Measurements from ENCODE around the gene PTCH1. TPM values are rescaled to one million over a fixed set of nuclear protein-coding genes. Genes with fewer than 3 reads are reported as not detected.

Gene PTCH1
- polyA plus RNA-seq, 1 donor: 5.2 TPM

DNA sequence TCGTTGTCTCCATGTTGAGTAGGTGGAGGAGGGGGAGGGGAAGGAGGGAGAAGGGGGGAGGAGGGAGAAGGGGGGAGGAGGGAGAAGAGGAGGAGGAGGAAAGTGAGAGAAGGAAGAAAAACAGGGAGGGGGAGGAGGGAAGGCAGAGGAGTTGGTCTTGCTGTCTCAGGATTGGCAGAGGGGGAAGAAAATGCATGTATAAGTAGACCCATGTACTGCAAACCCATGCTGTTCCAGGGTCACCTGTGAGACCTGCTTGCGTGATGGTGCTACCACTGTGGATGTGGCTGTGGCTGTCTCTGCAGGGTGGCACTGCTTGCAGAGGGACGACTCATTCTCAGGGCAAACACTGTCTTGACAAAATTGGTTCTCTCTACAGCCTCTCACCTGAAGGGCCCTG, 76.3 kb downstream of the PTCH1 start:
- no peak for DNase-seq (ENCODE audit: low read depth)

GRCh38 chr9:95438561-95439357, 78.0 kb downstream of the PTCH1 start:
- DNase-seq (ENCODE audit: low read depth): no peak

DNA sequence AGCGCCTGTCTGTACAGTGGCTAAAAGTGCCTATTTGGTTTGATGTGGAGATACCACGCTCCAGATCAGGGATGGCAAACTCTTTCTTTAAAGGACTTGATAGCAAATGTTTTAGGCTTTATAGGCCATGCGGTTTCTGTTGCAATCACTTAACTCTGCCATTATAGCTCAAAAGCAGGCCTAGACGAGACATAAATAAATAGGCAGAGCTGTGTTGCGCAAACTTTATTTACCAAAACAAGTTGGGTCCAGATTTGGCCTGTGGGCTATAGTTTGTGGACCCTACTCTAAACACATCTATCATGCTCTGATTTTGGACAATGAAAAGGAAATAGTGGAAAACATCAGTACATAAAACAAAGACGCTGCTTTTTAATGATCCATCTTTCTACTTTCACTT, 79.2 kb downstream of the PTCH1 start:
- DNase-seq (ENCODE audit: low read depth): no peak

DNA sequence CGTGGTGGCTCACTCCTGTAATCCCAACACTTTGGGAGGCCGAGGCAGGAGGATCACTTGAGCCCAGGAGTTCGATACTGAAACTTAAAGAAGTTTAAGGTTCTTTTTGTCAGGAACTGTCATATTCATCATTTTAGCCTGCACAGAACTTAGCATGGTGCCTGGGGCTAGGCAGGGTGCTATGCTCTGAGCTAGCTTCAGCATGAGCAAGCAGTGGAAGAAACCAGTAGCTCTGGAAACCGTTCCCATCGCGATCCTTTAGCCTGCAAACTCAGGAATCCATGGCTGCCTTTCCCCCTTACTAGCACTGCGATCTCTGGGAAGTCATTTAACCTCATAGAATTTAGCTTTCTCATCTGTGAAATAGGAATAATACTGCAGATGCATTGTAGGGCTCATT, 80.4 kb downstream of the PTCH1 start:
- DNase-seq (ENCODE audit: low read depth): no peak

DNA sequence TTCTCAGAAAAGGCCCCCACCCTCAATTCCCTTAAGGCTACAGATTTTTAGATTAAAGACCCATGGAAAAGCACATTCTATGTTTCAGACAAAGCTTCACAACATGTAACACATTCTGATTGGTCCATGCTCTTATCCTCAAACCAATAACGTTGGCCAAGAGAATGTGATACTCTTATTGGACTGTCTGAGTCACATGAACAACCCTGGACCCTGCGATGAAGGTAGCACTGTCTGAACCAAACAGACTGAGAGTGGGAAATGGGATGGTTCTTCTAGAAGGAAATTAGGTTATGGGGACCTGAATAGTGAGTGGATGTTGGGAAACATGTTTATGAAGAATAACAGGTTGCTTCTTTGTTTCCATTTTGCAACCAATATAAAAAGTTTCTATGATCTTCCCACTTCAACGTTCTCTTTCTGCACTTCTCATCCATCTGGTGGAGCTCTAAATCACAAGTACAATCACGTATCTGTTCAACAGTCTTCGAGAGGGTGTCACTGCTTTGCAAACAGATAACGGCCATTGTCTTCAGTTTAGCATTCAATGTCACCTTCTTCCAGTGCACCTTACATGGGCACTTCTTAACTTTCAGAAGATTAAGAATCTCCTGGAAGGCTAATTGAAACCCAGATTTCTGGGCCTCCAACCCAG, 81.6 kb downstream of the PTCH1 start:
- DNase-seq (ENCODE audit: low read depth): no peak

DNA sequence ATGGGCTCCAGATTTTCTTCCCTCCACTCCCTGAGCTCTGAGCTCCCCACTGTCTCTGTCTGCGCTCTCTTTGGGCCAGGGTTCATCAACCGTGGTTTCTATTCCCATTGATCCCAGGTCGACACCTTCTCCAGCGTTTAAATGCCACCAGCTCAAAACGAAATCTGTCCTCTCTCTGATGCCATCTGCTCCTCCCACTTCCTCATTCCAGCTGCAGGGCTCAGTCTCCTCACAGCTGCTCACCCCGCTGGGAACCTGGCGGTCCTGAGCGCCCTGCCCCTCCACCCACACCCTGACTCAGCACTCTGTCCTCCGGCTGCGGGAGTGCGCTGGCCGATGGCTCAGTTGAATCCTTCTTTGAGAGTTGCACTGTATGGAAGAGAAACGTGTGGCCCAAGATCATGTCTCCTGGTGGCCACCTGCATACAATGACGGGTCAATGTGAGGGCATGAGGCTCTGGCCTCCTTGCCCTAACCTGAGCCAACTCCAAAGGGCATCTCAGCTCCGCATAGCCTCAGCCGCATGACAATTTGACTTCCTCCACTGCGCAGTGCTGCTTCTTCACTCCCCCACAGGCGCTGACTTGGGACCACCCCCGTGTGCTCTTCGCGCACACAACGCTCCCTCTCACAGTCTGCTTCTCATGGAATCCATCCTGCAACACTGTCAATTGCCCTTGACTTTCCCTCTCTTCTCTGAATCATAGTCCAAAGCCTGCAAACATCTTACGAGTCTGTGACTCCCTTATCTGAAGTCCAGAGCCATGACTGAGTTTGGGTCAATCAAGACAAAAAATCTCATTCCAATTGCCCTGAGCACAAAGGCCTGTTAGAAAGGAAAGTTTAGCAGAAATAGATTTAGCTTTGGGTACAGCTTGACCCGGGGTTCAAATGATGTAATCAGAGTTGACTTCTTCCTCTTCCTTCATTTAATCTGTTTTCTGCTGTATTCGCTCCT, 82.4 kb downstream of the PTCH1 start:
- DNase-seq (ENCODE audit: low read depth): no peak

- DNase-seq (ENCODE audit: low read depth): no peak
Observed at GRCh38 chr9:95433096-95433819, 83.5 kb downstream of the PTCH1 start.

GRCh38 chr9:95431286-95431685, 85.5 kb downstream of the PTCH1 start:
- no peak for DNase-seq (ENCODE audit: low read depth)

- DNase-seq (ENCODE audit: low read depth): no peak
Observed at GRCh38 chr9:95429948-95430620, 86.7 kb downstream of the PTCH1 start.

GRCh38 chr9:95429096-95429495, 87.7 kb downstream of the PTCH1 start:
- no peak for DNase-seq (ENCODE audit: low read depth)

DNA sequence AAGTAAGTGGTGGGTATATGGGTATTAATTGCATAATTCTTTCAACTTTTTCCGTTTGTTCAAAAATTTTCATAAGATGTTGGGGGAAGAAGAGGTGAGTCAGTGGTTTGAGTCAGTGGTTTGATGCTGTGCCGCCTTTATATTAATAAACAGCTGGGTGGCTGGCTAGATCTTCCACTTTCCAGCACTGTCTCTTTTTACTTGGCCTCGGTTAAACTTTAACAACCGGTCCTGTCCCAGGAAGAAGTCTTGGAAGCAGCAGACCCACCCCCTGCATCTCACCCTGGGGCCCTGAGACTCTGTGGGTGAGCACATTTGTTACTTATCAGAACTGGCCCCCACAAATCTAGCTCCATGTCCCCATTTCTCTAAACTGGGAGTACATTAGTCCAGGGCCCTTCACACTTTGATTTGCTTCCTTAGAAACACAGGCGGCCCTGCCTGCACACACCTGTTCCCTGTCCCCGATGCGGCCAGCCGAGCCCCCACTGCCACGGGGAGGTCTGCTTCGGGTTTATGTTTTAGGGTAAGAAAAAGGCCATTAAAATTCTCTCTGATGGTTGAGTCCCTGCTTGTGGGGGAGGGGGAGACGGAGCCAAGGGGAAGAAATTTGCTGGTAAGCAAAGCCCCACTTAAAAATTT, 90.7 kb downstream of the PTCH1 start:
- no peak for DNase-seq (ENCODE audit: low read depth)

DNA sequence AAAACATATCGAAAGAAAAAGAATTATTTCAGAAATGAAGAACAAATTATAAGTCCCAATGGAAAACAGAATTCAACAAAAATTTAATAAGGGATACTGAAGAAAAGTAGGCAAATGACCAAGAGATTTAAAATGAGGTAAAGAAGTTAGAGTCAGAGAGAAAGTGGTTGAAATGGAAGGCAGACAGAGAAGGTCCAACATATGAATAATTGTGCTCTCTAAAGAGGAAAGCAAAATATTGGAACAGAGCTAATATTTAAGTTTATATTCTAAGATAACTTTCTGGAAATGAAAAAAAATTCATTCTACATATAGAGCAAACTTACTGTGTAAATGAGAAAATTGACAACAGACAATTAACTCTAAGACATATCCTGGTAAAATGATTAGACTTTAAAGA, 94.1 kb downstream of the PTCH1 start:
- DNase-seq (ENCODE audit: low read depth): no peak

GRCh38 chr9:95420518-95420917, 96.3 kb downstream of the PTCH1 start:
- no peak for DNase-seq (ENCODE audit: low read depth)

DNA sequence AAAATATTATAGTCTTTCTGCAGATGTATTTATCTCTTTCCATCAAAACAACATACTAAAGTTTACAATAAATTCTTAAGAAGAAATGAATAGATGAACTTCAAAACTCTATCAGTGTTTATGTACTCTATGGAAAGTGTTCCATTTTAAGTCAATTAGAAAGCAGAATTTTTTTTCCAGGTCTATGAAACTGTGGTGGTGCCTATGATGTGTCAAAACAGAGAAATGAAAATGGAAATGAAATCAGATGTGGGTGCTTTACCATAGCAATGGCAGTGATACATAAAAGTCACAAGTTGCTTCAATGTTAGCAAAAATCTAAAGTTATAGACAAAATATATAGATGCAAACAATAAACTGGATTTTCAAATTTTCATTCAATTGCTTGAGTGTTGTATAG, 97.3 kb downstream of the PTCH1 start:
- no peak for DNase-seq (ENCODE audit: low read depth)

GRCh38 chr9:95415158-95415557, 101.6 kb downstream of the PTCH1 start:
- no peak for DNase-seq (ENCODE audit: low read depth)

DNA sequence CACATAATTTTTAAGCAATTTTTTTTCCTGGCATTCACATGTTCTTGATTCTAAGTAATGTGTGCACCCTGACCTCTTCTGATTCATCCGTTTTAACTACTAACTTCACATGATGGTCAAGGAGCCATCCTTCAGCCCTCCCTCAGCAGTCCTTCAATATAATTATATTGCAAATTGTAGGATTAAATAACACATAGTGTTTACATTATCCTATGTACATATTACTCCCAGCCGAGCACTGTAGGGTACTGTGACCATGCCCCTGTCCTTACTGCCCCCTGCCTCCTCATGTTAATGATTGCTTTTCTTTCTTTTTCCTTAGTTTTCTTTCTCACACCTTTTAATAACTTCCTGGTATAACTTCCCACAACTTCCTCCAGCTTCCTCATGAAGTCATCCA, 103.0 kb downstream of the PTCH1 start:
- no peak for DNase-seq (ENCODE audit: low read depth)

DNA sequence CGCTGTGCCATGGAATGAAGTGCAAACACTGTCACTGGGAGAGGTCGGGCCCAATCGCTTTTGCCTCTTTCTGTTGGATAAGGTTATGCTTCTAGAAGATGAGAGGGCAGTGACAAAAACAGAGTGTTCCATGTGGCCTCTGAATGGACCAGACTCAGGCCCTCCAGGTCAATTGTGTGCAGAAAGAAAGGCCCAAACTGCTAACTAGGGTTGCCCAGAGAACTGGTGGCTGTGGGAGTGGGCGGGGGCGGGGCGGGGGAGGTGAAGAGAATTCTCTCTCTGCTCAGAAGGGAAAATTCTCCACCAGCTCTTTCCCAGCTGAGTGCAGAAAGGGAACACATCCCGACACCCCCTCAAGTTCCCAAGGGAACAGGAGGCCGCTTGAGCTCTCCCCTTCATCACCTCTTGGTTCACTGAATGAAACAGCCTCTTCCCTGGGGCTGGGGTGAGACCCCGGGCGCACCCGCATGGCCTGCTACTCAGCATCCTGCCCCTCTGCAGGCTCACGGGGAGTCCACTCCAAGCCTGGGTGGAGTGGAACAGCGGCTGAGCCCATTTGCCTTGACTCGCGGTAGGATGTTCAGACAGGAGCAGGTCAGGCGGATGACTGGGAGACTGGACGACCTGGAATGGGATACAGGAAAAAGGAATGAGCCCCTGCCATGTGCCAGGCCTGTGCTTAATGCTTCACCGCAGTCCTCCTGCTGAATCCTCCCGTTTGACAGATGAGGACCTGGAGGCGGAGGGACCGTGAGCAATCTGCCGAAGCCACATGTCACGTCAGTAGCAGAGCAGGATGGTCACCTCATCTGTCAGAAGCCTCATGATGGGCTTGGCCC, 105.5 kb downstream of the PTCH1 start:
- DNase-seq (ENCODE audit: low read depth): no peak

GRCh38 chr9:95409650-95410426, 106.9 kb downstream of the PTCH1 start:
- DNase-seq (ENCODE audit: low read depth): no peak

GRCh38 chr9:95407524-95407923, 109.2 kb downstream of the PTCH1 start:
- no peak for DNase-seq (ENCODE audit: low read depth)

Data from forelimb muscle (tissue), 1 donor.